ENCODE measurements around the gene C15orf62.

- TF ChIP-seq POLR2AphosphoS5 (IDR thresholded peaks at IDR 0.05; ENCODE audit: low read depth, low read length) (no peak), CTCF (IDR thresholded peaks at IDR 0.05) (no peak), PBX3 (IDR thresholded peaks at IDR 0.05) (no peak), FOXM1 (IDR thresholded peaks at IDR 0.05; ENCODE audit: low read depth) (no peak), GATA2 (CRISPR knock-in tag; IDR thresholded peaks at IDR 0.05) (no peak), TAF1 (IDR thresholded peaks at IDR 0.05; ENCODE audit: borderline replicate concordance, low read depth, low read length) (no peak), SMC3 (IDR thresholded peaks at IDR 0.05; ENCODE audit: low read depth, low read length) (no peak), REST (IDR thresholded peaks at IDR 0.05; ENCODE audit: low read depth, low read length) (no peak)
These were observed 26.3 kb downstream of the C15orf62 start for GRCh38 chr15:40796041-40796440.

Data from SK-N-SH (cell line).